GM21423 (cell line): ENCODE data around the gene GRK3.

Experiments used
- ATAC-seq: cut with Tn5 transposase; IDR thresholded peaks from one replicate; pipeline ENCODE4 v1.9.1; 2021; ENCODE audit warnings: mild to moderate bottlenecking, moderate library complexity; ENCODE audit not compliant: unreplicated experiment

The GRK3 gene

GRCh38 chr22:25750569-25751173, 186.2 kb downstream of the GRK3 start:
- no peak for ATAC-seq

- no peak for ATAC-seq
These were observed 186.7 kb downstream of the GRK3 start for GRCh38 chr22:25751174-25751581.

GRCh38 chr22:25752615-25753214, 188.2 kb downstream of the GRK3 start:
- no peak for ATAC-seq

GRCh38 chr22:25753252-25753651, 188.8 kb downstream of the GRK3 start:
- no peak for ATAC-seq

- ATAC-seq = no peak
These were observed 190.2 kb downstream of the GRK3 start for GRCh38 chr22:25754527-25755202.

- no peak for ATAC-seq
These were observed 193.2 kb downstream of the GRK3 start for GRCh38 chr22:25757686-25758085.

- ATAC-seq = no peak
These were observed 193.8 kb downstream of the GRK3 start for GRCh38 chr22:25758316-25758715.

- no peak for ATAC-seq
These were observed 195.4 kb downstream of the GRK3 start for GRCh38 chr22:25759825-25760231.

GRCh38 chr22:25760294-25760693, 195.8 kb downstream of the GRK3 start:
- ATAC-seq = no peak

- ATAC-seq = no peak
These were observed 196.5 kb downstream of the GRK3 start for GRCh38 chr22:25760848-25761595.

GRCh38 chr22:25762147-25762546, 197.7 kb downstream of the GRK3 start:
- ATAC-seq = no peak

GRCh38 chr22:25763239-25763777, 198.8 kb downstream of the GRK3 start:
- ATAC-seq = no peak

- no peak for ATAC-seq
These were observed 200.0 kb downstream of the GRK3 start for GRCh38 chr22:25764270-25765015.

- no peak for ATAC-seq
These were observed 200.5 kb downstream of the GRK3 start for GRCh38 chr22:25765016-25765367.

GRCh38 chr22:25765801-25766200, 201.3 kb downstream of the GRK3 start:
- ATAC-seq = no peak

- no peak for ATAC-seq
These were observed 201.9 kb downstream of the GRK3 start for GRCh38 chr22:25766418-25766817.

- ATAC-seq = no peak
These were observed 205.9 kb downstream of the GRK3 start for GRCh38 chr22:25770333-25770732.

GRCh38 chr22:25772288-25772687, 207.8 kb downstream of the GRK3 start:
- no peak for ATAC-seq

- ATAC-seq = no peak
These were observed 210.1 kb downstream of the GRK3 start for GRCh38 chr22:25774575-25775026.

GRCh38 chr22:25775531-25775930, 211.1 kb downstream of the GRK3 start:
- no peak for ATAC-seq

GRCh38 chr22:25777411-25777810, 212.9 kb downstream of the GRK3 start:
- ATAC-seq = no peak
